Measurements from ENCODE around the gene ZBTB40. TPM values are rescaled to one million over a fixed set of nuclear protein-coding genes. Genes with fewer than 3 reads are reported as not detected.

The ZBTB40 gene
- total and polyA plus RNA-seq, 4 donors: 2.1 to 11.2 (median 4.6) TPM

DNA sequence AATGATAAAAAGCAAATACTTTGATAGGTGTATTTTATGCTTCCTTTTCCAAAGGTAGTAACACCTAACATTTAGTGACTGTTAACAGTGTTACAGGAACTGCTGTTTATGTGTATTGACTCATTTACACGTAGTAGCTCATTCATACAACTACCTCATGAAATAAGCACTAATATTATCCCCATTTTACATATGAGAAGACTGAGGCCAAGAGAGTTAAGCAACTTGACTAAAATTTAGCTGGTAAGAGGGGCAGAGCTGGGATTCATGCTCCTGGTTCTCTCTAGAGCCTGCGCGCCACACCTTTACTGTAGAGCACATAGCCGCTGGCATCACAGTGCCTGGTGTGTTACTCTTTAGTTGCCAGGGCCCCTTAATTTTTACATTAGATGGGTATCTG, 11.3 kb downstream of the ZBTB40 start:
- Histone ChIP-seq H3K27me3 (ENCODE audit: control insufficient read depth in 4 of 4, insufficient read depth in 4 of 4, low read length in 3 of 4) (no peaks in the 10 kb centered on the region), H3K27ac (ENCODE audit: low read depth in 1 of 2, low read length in 2 of 2) (no peak overlapping the region), H3K4me1 (ENCODE audit: control insufficient read depth in 4 of 4, insufficient read depth in 4 of 4, low read length in 3 of 4) (peaks cover 4 to 14% (median 5%) of the 10 kb centered on the region in 4 donors), H3K36me3 (ENCODE audit: control insufficient read depth in 4 of 4, insufficient read depth in 3 of 4, low read depth in 1 of 4, low read length in 3 of 4) (no peaks in the 10 kb centered on the region), H3K9ac (ENCODE audit: low read depth in 1 of 2, low read length in 2 of 2) (no peak overlapping the region), H3K4me3 (ENCODE audit: low read depth in 1 of 3, low read length in 3 of 3) (no peak overlapping the region), H3K9me3 (ENCODE audit: control insufficient read depth in 4 of 4, low read length in 3 of 4) (no peaks in the 10 kb centered on the region)
- no peak for TF ChIP-seq HNF4G (IDR thresholded peaks at IDR 0.05)
- TF ChIP-seq, protein P1, sequence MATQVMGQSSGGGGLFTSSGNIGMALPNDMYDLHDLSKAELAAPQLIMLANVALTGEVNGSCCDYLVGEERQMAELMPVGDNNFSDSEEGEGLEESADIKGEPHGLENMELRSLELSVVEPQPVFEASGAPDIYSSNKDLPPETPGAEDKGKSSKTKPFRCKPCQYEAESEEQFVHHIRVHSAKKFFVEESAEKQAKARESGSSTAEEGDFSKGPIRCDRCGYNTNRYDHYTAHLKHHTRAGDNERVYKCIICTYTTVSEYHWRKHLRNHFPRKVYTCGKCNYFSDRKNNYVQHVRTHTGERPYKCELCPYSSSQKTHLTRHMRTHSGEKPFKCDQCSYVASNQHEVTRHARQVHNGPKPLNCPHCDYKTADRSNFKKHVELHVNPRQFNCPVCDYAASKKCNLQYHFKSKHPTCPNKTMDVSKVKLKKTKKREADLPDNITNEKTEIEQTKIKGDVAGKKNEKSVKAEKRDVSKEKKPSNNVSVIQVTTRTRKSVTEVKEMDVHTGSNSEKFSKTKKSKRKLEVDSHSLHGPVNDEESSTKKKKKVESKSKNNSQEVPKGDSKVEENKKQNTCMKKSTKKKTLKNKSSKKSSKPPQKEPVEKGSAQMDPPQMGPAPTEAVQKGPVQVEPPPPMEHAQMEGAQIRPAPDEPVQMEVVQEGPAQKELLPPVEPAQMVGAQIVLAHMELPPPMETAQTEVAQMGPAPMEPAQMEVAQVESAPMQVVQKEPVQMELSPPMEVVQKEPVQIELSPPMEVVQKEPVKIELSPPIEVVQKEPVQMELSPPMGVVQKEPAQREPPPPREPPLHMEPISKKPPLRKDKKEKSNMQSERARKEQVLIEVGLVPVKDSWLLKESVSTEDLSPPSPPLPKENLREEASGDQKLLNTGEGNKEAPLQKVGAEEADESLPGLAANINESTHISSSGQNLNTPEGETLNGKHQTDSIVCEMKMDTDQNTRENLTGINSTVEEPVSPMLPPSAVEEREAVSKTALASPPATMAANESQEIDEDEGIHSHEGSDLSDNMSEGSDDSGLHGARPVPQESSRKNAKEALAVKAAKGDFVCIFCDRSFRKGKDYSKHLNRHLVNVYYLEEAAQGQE (IDR thresholded peaks at IDR 0.05): no peak
- no peak for TF ChIP-seq RAD21 (IDR thresholded peaks at IDR 0.05)
- 96% methylated on average over 4 of the region's 4 CpGs for WGBS
- no peak for DNase-seq (ENCODE audit: low spot score)

DNA sequence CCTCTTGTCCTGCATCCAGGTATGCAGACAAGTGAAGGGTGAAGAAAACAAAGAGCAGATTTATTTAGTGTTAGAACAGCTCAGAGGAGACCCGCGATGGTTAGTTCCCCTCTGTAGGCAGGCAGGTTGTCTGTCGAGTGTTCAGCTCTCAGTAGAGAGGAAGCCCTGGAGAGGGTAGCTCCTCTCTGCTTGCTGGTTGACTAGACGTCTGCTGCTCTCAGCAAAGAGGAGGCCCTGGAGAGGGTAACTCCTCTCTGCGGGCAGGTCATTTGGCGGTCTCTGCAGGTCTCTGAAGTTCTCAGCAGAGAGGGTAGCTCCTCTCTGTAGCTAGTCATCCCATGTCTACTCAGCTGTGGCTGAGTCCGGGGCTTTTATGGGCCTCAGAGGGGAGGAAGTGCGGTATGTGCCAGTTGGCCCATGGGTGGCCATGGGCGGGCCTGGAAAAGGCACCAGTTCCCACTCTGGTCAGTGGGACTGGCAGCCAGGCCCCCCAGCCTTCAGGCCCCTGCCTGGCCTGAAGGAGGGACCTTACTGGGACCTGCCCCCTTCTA, 13.4 kb downstream of the ZBTB40 start:
- Histone ChIP-seq H3K4me1 (ENCODE audit: control insufficient read depth in 4 of 4, insufficient read depth in 4 of 4, low read length in 3 of 4) (peaks cover 4 to 17% (median 12%) of the 10 kb centered on the region in 4 donors), H3K9ac (ENCODE audit: low read depth in 1 of 2, low read length in 2 of 2) (no peak overlapping the region), H3K36me3 (ENCODE audit: control insufficient read depth in 4 of 4, insufficient read depth in 3 of 4, low read depth in 1 of 4, low read length in 3 of 4) (no peaks in the 10 kb centered on the region), H3K27me3 (ENCODE audit: control insufficient read depth in 4 of 4, insufficient read depth in 4 of 4, low read length in 3 of 4) (no peaks in the 10 kb centered on the region), H3K9me3 (ENCODE audit: control insufficient read depth in 4 of 4, low read length in 3 of 4) (no peaks in the 10 kb centered on the region), H3K27ac (ENCODE audit: low read depth in 1 of 2, low read length in 2 of 2) (no peak overlapping the region), H3K4me3 (ENCODE audit: low read depth in 1 of 3, low read length in 3 of 3) (no peak overlapping the region)
- TF ChIP-seq JUND (IDR thresholded peaks at IDR 0.05): no peak
- no peak for TF ChIP-seq FOXA2 (IDR thresholded peaks at IDR 0.05)
- no peak for TF ChIP-seq EGR1 (IDR thresholded peaks at IDR 0.05; ENCODE audit: low read depth in 2 of 2)
- TF ChIP-seq SP1 (IDR thresholded peaks at IDR 0.05): no peak
- TF ChIP-seq GABPA (IDR thresholded peaks at IDR 0.05 in 1 of 2, conservative IDR thresholded peaks at IDR 0.05 in 1 of 2): no peak
- TF ChIP-seq, protein P2, sequence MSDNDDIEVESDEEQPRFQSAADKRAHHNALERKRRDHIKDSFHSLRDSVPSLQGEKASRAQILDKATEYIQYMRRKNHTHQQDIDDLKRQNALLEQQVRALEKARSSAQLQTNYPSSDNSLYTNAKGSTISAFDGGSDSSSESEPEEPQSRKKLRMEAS (IDR thresholded peaks at IDR 0.05): no peak
- TF ChIP-seq FOXA1 (IDR thresholded peaks at IDR 0.05): no peak
- no peak for TF ChIP-seq RAD21 (IDR thresholded peaks at IDR 0.05)
- TF ChIP-seq, protein P1 (IDR thresholded peaks at IDR 0.05): no peak
- no peak for TF ChIP-seq HNF4G (IDR thresholded peaks at IDR 0.05)
- TF ChIP-seq TAF1 (conservative IDR thresholded peaks at IDR 0.05): no peak
- TF ChIP-seq, protein P3, sequence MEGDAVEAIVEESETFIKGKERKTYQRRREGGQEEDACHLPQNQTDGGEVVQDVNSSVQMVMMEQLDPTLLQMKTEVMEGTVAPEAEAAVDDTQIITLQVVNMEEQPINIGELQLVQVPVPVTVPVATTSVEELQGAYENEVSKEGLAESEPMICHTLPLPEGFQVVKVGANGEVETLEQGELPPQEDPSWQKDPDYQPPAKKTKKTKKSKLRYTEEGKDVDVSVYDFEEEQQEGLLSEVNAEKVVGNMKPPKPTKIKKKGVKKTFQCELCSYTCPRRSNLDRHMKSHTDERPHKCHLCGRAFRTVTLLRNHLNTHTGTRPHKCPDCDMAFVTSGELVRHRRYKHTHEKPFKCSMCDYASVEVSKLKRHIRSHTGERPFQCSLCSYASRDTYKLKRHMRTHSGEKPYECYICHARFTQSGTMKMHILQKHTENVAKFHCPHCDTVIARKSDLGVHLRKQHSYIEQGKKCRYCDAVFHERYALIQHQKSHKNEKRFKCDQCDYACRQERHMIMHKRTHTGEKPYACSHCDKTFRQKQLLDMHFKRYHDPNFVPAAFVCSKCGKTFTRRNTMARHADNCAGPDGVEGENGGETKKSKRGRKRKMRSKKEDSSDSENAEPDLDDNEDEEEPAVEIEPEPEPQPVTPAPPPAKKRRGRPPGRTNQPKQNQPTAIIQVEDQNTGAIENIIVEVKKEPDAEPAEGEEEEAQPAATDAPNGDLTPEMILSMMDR (IDR thresholded peaks at IDR 0.05; ENCODE audit: low read depth, low read length, missing input control): no peak
- TF ChIP-seq, protein P4, sequence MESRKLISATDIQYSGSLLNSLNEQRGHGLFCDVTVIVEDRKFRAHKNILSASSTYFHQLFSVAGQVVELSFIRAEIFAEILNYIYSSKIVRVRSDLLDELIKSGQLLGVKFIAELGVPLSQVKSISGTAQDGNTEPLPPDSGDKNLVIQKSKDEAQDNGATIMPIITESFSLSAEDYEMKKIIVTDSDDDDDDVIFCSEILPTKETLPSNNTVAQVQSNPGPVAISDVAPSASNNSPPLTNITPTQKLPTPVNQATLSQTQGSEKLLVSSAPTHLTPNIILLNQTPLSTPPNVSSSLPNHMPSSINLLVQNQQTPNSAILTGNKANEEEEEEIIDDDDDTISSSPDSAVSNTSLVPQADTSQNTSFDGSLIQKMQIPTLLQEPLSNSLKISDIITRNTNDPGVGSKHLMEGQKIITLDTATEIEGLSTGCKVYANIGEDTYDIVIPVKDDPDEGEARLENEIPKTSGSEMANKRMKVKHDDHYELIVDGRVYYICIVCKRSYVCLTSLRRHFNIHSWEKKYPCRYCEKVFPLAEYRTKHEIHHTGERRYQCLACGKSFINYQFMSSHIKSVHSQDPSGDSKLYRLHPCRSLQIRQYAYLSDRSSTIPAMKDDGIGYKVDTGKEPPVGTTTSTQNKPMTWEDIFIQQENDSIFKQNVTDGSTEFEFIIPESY (IDR thresholded peaks at IDR 0.05): no peak
- no peak for TF ChIP-seq HNF4A (conservative IDR thresholded peaks at IDR 0.05)
- TF ChIP-seq YY1 (IDR thresholded peaks at IDR 0.05): no peak
- TF ChIP-seq NR2F2 (IDR thresholded peaks at IDR 0.05): no peak
- TF ChIP-seq, protein P5, sequence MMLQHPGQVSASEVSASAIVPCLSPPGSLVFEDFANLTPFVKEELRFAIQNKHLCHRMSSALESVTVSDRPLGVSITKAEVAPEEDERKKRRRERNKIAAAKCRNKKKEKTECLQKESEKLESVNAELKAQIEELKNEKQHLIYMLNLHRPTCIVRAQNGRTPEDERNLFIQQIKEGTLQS (IDR thresholded peaks at IDR 0.05): no peak
- TF ChIP-seq RXRA (IDR thresholded peaks at IDR 0.05): no peak
- no peak for DNase-seq (ENCODE audit: low spot score)
- WGBS: 95% methylated on average over 9 of the region's 9 CpGs
